Stimulated activated CD8-positive, alpha-beta memory T cell treated with anti-CD3 and anti-CD28 coated beads, Interleukin-12 subunit alpha, Interleukin-12 subunit beta, amount 100 ng/mL, for 24 hours (primary cell): ENCODE measurements around the gene MYO9B.

Experiments used
- DNase-seq: peaks from one replicate; pipeline ENCODE4 v3.0.0-alpha.2; 2020; ENCODE audit errors: extremely low read depth

Gene MYO9B, protein sequence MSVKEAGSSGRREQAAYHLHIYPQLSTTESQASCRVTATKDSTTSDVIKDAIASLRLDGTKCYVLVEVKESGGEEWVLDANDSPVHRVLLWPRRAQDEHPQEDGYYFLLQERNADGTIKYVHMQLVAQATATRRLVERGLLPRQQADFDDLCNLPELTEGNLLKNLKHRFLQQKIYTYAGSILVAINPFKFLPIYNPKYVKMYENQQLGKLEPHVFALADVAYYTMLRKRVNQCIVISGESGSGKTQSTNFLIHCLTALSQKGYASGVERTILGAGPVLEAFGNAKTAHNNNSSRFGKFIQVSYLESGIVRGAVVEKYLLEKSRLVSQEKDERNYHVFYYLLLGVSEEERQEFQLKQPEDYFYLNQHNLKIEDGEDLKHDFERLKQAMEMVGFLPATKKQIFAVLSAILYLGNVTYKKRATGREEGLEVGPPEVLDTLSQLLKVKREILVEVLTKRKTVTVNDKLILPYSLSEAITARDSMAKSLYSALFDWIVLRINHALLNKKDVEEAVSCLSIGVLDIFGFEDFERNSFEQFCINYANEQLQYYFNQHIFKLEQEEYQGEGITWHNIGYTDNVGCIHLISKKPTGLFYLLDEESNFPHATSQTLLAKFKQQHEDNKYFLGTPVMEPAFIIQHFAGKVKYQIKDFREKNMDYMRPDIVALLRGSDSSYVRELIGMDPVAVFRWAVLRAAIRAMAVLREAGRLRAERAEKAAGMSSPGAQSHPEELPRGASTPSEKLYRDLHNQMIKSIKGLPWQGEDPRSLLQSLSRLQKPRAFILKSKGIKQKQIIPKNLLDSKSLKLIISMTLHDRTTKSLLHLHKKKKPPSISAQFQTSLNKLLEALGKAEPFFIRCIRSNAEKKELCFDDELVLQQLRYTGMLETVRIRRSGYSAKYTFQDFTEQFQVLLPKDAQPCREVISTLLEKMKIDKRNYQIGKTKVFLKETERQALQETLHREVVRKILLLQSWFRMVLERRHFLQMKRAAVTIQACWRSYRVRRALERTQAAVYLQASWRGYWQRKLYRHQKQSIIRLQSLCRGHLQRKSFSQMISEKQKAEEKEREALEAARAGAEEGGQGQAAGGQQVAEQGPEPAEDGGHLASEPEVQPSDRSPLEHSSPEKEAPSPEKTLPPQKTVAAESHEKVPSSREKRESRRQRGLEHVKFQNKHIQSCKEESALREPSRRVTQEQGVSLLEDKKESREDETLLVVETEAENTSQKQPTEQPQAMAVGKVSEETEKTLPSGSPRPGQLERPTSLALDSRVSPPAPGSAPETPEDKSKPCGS (N-terminal part only)

GRCh38 chr19:17075035-17075863, at the start of gene MYO9B, which contains the start of gene HAUS8:
Gene MYO9B, plus strand, starts transcription at chr19:17075777. Its CDS starts 25,941 bp downstream, at chr19:17101718.
Gene HAUS8, minus strand, starts transcription at chr19:17075452. Its CDS starts 30 bp downstream, at chr19:17075422.
- peak; percentile 98 for DNase-seq

- DNase-seq, result no peak
Observed at GRCh38 chr19:17025991-17026658, 49.5 kb upstream of the MYO9B start.

DNA sequence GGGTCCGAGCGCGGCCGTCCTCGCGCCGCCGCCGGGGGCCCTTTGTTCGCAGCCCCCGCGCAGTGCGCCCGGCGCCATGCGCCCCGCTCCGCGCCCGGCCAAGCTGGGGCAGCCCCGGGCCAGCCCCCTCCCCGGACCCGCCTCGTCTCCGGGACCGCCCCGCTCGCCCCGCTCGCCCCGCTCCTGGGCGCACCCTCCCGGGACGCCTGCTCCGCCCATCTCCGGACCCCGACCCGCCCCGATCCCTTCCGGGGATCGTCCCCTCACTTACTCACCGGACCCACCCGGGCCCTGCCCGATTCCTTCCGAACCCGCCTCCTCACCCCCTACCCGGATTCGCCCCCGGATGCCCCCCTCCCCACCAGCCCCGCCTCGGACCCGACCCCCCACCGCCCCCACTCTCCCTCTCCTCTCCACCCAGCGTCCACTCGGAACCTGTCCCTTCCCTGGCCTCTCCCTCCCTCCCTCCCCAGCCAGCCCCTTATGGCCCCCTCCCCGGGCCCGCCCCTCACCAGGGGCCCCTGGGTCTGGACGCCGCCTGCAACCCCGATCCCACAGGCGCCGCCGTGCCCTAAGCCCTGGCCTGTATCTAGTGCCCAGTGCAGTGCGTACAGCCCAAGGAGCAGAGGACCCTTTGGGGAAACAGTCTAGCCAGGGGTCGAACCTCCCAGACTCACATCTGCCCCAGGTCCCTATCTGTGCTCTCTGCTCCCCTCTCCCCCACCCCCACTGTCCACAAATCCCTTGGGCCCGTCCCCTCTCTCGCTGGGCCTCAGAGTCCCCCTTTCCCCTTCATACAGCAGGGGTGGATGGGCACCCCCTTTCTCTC, 48.7 kb upstream of the MYO9B start, which contains the start of gene CPAMD8:
Gene CPAMD8, minus strand, starts transcription at position 105 of the 829 bp plus-strand sequence. CDS start 168 bp downstream, outside the sequence.
- no peak for DNase-seq

DNA sequence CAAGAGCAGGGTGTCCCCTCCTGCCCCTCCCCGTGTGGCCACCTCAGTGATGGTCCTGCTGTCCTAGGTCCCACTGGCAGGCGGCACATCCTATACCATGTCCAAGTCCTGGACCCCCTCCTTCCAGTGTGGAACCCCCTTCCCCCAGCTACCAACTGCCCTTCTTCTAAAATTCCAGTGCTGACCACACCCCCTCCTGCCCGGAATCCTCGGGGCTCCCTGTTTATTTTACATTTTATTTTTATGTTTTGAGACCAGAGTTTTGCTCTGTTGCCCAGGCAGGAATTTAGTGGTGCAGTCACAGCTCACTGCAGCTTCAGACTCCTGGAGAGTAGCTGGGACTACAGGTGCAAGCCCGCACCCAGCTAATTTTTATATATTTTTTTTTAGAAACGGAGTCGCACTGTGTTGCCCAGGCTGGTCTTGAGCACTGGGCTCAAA, 48.0 kb upstream of the MYO9B start:
- DNase-seq, result no peak

GRCh38 chr19:17031741-17032140, 43.8 kb upstream of the MYO9B start:
- DNase-seq, result no peak

DNA sequence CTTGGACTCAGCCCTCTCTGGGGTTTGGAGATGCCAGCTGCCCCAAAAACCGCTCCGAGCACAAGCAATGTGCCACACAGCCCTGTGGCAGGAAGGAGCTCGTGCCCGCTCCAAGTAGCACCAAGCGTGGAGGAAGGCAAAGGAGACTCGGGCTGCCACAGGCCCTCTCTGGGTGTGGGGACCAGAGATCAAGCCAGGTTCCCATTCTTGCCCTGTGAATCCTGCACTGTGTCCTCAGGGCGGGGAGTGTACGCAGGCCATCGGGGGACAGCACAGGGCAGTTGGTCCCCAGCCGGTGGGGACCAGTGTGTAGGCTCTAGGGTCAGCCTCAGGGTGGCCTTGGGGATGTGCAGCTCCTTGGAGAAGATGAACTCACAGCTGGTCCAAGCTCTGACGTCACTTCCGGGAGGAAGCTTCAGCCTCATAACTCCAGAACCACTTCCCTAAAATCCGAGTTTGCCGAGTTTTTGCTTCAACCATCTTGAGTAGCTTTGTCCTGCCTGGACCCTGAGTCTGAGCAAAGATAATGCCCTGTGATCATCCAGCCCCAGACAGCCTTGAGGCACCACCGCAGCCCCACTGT, 39.6 kb upstream of the MYO9B start:
- DNase-seq, result no peak

DNA sequence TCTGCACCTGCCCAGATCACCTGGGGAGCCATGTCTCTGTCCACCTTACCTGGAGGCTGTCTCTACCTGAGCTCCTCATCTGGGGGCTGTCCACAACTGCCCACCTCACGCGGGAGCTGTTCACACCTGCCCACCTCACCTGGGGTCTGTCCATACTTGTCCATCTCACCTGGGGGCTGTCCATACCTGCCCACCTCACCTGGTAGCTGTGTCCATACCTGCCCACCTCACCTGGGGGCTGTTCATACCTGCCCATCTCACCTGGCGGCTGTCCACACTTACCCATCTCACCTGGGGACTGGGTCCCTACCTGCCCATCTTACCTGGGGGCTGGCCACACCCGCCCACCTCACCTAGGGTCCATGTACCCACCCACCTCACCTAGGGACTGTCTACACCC, 38.9 kb upstream of the MYO9B start:
- DNase-seq, result no peak

GRCh38 chr19:17037184-17037583, 38.4 kb upstream of the MYO9B start:
- no peak for DNase-seq

GRCh38 chr19:17037966-17038500, 37.5 kb upstream of the MYO9B start:
- DNase-seq, result no peak

DNA sequence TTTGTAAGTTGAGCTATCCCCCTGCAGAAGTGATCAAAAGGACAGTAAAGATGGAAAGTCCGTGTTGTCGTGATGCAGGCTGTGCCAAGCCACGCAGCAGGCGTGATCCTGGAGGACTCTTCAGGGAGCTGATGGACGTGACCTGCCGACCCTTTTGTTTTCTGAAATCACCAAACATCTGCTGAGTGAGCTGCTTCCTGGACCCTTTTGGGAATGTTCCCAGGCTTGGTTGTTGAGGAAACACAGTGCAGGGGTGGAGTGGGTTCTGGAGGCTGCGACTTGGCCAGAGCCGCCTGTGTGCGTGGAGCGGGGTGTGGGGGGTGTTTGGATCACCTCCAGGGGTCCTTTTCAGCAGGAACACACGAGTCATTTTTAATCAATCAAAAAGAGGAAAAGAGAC, 33.6 kb upstream of the MYO9B start:
- DNase-seq, result no peak

DNA sequence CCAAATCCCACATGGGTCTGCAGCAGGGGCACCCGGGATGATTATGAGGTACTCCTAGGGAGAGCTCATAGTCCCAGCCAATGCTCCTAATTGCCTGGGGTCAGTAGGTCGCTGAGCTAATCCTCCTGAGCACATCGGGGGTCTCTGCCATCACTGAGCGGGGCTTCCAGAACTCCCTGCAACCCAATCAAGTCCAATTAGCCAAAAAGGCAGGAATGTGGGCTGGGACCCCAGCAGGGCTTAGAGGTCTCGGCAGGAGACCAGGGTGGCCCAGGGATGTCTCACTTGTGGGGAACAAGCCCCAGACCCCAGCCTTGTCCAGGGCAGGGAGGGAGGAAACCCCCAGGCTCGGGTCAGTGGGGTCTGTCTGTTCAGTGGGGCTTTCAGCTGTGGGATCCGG, 31.8 kb upstream of the MYO9B start:
- no peak for DNase-seq

- DNase-seq, result no peak
Observed at GRCh38 chr19:17045907-17046502, 29.6 kb upstream of the MYO9B start.

DNA sequence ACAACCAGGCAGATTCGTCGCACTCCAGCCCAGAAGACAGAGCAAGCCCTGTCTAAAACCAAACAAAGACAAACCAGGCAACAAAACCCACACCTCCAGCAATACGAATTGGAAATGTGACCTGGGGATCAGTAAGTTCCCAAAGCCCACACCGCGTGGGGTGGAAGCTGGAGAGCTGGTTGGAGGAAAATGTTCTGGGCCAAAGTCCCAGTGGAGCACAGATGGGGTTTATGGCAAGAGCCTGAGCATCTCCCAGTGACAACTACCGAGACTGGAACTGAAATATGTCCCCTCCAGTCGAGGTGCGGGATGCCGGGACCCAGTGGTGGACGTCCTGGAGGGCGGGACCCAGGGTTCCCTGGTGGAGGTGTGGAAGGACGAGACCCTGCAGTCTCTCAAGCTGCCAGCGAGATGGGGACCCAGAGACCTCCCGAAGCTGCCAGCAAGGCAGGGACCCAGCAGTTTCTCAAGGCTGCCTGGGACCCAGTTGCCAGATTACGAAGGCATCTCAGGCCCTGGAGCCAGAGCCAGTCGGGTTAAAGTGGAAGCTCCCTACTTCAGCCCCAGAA, 26.6 kb upstream of the MYO9B start:
- no peak for DNase-seq

GRCh38 chr19:17049711-17050280, 25.8 kb upstream of the MYO9B start:
- no peak for DNase-seq

GRCh38 chr19:17052439-17052838, 23.1 kb upstream of the MYO9B start:
- DNase-seq, result no peak

DNA sequence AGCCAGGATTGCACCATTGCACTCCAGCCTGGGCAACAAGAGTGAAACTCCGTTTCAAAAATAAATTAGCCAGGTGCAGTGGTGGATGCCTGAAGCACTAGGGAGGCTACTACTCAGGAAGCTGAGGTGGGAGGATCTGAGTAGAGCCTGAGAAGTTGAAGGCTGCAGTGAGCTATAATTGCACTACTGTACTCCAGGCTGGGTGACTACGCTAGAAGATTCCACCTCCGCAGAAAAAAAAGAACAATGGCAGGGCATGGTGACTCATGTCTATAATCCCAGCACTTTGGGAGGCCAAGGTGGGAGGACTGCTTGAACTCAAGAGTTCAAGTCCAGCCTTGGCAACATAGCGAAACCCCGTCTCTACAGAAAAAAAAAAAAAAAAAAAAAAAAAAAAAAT, 20.8 kb upstream of the MYO9B start:
- DNase-seq, result no peak

GRCh38 chr19:17055636-17056035, 19.9 kb upstream of the MYO9B start:
- DNase-seq, result no peak

DNA sequence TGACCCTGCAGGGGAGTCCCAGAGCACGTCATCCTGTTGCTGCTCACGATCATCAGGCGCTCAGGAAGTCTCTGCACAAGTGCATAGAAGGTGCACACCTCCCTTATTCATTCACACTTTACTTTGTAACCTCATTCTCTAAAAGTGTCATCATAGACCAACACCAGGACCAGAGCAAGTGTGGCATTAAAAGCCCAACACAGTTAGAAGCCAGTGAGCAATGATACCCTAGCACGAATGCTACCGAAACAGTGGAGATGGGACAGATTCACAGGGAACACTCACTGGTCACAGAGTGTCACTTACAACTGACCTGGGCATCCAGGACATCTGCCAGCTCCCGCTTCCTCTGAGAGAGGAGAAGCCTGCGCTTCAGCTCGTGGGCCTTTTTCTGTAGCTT, 17.3 kb upstream of the MYO9B start:
- no peak for DNase-seq
